ENCODE data around the gene GRAMD2A.
"Not testable (repeated sequence)": the region's sequence is repeated elsewhere in the genome, so short reads cannot be mapped to it uniquely, and the experiment has no call there.

GRAMD2A gene

GRCh38 chr15:72189250-72189902, 8.2 kb downstream of the GRAMD2A start:
- no peak for DNase-seq (ENCODE audit: low spot score)

- no peak for DNase-seq (ENCODE audit: low spot score)
Observed at GRCh38 chr15:72184165-72184811, 13.3 kb downstream of the GRAMD2A start.

DNA sequence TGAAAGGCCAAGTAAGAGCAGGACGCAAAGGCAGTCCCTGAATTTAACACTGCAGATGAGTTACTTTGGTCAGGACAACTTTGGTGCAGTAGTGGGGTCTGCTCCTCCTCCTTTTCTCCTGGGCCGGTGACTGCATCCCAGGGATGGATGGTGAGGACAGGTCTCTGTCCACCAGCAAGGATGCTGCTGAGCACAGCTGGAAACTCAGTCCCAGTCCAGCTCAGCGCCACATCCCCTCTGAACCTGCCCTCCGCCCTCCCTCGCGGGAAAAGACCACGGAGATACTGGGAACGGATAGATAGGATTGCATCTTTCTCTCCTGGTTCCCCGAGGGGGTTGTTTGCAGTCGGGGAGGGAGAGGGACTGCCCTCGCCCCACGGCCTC, 13.8 kb downstream of the GRAMD2A start:
- no peak for DNase-seq (ENCODE audit: low spot score)

- DNase-seq (ENCODE audit: low spot score), result no peak
Observed at GRCh38 chr15:72182673-72183072, 14.9 kb downstream of the GRAMD2A start.

- no peak for DNase-seq (ENCODE audit: low spot score)
Observed at GRCh38 chr15:72182244-72182643, 15.3 kb downstream of the GRAMD2A start.

DNA sequence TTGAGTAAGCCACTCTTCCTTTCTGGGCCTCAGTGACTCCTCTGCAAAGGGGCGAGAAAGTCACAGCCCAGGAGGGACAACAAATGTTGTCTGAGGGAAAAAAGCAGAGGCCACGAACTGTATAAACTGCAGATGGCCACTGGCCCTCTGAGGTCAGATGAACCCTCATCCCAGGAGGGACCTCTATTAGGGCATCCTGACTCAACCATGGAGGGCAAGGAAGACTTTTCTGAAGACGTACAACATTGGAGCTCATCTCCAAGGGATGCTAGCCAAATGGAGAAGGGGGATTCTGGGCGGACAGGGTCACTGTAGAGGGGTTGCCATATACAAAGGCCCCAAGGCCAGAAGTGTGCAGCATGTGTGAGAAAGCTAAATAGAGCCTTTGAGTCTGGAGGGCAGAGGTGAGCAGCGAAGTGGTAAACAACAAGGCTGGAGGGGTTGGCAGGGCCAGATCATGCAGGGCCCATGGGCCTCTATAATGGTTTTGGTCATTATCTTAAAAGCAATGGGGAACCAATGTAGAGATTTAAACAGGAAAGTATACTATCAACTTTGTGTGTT, 16.7 kb downstream of the GRAMD2A start:
- no peak for DNase-seq (ENCODE audit: low spot score)

GRCh38 chr15:72179950-72180581, 17.5 kb downstream of the GRAMD2A start:
- DNase-seq (ENCODE audit: low spot score), result no peak

DNA sequence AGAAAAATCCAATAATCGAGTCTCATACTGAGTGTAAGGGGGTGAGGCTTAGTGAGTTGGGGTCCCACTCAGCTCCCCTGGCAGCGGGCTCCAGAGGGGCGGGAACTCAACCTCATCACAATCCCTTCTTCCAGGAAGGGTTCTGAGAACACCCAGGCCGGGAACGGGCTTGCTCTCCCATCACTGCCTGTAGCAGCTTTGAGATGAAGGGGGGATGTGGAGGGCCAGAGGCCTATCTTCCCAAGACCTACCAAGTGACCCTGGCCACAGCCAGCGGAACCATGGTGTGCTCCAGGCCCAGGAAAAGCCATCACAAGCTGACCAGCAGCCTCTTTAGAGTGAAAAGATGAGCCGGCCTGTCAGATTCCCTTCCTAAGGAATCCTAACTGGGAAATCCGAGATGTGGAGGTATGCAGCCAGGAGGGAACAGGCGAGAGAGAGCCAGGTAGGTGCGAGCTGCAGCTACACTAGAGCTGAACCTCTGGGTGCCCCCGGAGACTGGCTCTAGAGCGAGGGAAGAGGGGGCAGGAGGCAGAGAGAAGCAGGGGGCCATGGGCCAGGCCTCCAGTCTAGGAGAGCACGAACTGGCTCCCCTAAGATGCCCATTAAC, 18.5 kb downstream of the GRAMD2A start:
- no peak for DNase-seq (ENCODE audit: low spot score)

DNA sequence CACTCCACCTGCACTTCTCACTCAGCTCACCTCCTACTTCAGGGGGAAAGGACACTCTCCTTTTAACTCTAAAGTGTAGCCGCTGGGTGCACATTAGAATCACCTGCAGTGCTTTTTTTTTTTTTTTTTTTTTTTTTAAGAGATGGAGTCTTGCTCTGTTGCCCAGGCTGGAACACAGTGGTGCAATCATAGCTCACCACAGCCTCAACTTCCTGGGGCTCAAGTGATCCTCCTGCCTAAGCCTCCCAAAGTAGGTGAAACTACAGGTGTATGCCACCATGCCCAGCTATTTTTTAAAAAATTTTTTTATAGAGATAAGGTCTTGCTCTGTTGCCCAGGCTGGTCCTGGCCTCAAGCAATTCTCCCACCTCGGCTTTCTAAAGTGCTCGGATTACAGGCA, 20.8 kb downstream of the GRAMD2A start:
- DNase-seq (ENCODE audit: low spot score), result no peak

DNA sequence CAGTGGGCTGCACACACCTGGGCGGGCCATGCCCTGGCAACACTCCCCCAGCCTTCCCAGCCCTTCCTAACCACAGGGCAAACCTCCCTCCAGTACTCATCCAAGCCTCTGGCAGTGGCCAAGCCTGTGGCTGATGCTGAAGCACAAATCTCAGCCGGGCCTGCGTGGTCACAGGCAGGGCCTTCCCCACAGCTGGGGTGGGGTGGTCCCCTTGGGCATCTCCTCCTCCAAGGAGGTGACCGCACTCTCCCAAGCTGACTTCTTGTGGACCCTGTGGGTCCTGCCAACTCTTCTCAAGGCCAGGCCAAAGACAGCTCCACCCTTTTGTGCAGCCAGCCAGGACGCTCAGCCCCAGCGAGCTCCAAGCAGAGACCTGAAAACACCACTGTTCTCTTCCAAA, 21.4 kb downstream of the GRAMD2A start:
- no peak for DNase-seq (ENCODE audit: low spot score)

GRCh38 chr15:72175186-72176044, 22.2 kb downstream of the GRAMD2A start:
- DNase-seq (ENCODE audit: low spot score), result no peak

- DNase-seq (ENCODE audit: low spot score), result no peak
Observed at GRCh38 chr15:72174551-72175165, 22.9 kb downstream of the GRAMD2A start.

DNA sequence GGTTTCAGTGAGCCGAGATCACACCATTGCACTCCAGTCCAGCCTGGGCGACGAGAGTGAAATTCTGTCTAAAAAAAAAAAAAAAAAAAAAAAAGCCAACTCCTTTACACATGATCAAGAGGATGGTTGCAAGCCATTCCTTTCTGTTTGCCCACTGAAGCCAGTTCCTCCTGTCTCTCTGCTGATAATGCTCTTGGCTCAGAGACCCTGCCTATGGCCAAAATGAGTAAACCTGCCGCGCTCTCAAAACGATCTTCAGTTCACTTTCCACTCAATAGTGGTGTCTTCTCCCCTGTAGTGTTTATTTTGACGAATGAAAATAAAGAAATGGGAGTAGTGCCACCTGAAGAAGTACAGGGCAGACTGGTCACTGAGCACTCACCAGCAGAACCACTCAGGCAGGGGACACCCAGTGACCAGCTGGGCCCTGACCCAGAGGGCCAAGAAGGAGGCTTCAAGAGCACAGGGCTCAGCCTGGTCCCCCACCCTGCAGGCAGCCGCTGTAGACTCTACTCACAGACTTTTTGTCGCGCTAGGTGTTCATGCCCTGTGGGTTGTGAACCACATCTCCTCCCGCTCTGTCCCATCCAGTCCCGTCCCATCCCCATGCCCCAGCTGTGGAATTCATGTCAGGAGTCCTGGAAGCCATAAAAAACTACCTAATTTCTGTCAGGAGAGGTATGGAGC, 23.6 kb downstream of the GRAMD2A start:
- DNase-seq (ENCODE audit: low spot score), result no peak

- no peak for DNase-seq (ENCODE audit: low spot score)
Observed at GRCh38 chr15:72173401-72173800, 24.2 kb downstream of the GRAMD2A start.

GRCh38 chr15:72172796-72173195, 24.8 kb downstream of the GRAMD2A start:
- DNase-seq (ENCODE audit: low spot score), result no peak

GRCh38 chr15:72171978-72172377, 25.6 kb downstream of the GRAMD2A start:
- not testable (repeated sequence) for DNase-seq (ENCODE audit: low spot score)

DNA sequence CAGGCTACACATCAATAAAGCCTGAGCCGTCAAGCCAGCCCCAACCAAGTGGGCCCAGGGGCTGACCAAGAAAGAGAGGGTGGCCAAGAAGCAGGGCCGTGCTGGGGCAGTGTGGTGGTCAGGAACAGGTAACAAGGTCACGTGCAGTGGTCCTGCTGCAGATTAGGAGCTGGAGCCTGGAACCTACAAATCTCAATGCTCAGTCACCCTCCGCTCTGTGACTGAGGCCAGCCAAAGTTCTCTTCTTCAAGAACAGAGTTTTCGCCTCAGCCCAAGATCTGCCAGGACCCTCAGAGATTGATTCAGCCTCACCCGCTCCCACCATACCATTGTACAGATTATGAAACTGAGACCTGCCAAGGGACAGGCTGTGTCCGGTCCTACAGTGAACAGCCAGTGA, 26.9 kb downstream of the GRAMD2A start:
- DNase-seq (ENCODE audit: low spot score), result no peak

DNA sequence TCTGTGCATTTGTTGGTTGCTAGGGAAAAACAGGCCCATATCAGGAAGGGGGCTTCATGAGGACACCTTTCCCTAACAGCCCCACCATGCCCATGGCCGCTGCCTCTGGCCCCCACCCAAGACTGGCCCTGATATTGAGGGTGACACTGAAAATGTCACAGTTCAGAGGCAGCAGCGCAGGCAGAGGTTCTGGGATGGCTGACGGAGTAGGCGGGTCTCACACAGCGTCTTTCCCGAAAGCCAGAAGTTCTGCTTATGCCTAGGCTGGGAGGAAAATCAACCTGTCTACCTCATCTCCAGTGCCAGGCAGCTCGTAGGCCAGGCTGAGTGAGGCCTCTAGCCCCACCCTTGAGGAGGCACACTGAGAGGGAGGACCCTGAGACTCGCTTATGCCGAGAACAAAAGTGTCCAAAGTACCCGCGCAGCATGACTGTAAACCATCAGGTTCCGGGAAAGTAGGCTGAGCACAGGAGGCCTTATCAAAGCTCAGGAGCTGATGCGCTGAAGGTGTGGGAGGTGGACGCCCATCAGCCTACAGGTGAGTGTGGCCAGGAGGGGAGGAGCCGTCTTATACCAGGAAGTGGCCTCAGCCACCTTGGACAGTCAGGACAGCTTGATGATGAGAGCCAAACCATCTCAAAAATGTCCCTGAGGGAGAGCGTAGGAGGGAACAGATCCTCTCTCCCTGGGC, 27.5 kb downstream of the GRAMD2A start:
- DNase-seq (ENCODE audit: low spot score), result no peak

DNA sequence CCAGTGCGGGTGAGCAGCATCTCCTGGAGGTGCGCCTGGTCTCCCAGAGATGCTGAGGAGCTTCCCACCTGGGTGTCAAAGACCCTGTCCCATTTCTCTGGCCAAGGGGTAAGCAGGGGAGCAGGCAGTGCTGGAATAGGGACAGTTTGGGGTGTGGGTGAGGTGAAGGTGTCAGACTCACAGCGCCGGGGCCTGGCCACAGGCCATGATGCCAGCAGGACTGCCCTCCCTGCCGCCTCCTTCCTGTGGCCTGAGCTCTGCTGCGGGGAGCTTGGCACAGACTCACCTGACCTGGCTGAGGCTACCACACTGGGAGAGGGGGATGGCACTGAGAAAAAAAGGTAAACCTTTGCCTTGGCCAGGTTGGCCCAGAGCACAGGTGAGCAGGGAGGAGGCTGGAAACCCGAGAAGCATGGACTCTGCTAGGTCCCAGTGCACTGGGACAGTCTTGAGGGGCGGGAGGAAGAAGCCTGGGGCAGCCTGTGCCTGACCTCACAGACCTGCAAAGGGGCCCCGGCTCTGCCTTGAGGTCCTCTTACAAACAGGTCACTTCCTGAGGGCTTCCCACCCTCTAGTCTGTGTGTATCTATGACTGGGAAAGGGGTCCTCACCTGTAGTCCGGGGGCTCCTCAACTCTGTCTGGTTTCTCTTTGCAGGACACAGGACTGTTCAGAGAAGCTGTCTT, 28.2 kb downstream of the GRAMD2A start:
- no peak for DNase-seq (ENCODE audit: low spot score)

Measured in SK-N-DZ (cell line).